CMK (cell line): Measurements from ENCODE around the gene MGRN1.

Experiments
- DNase-seq: peaks from one replicate; pipeline ENCODE4 v3.0.0-alpha.2; 2010; ENCODE audit warnings: low read depth

MGRN1 gene

GRCh38 chr16:4699046-4699556 lies 74.5 kb downstream of the MGRN1 start:
- DNase-seq, result no peak

- no peak for DNase-seq
Observed at GRCh38 chr16:4700380-4700996, 75.9 kb downstream of the MGRN1 start.

- DNase-seq, result no peak
Observed at GRCh38 chr16:4700997-4701743, 76.5 kb downstream of the MGRN1 start.

- DNase-seq, result no peak
Observed at GRCh38 chr16:4701791-4702465, 77.3 kb downstream of the MGRN1 start.

GRCh38 chr16:4702466-4702808 lies 77.8 kb downstream of the MGRN1 start:
- no peak for DNase-seq

GRCh38 chr16:4703906-4704305 lies 79.3 kb downstream of the MGRN1 start:
- no peak for DNase-seq

- no peak for DNase-seq
Observed at GRCh38 chr16:4704491-4704890, 79.9 kb downstream of the MGRN1 start.

- DNase-seq, result no peak
Observed at GRCh38 chr16:4704913-4705312, 80.3 kb downstream of the MGRN1 start.

- DNase-seq, result no peak
Observed at GRCh38 chr16:4706871-4707270, 82.2 kb downstream of the MGRN1 start.

GRCh38 chr16:4709481-4709880 lies 84.9 kb downstream of the MGRN1 start:
- no peak for DNase-seq

- DNase-seq, result no peak
Observed at GRCh38 chr16:4713663-4714501, 89.3 kb downstream of the MGRN1 start.

GRCh38 chr16:4714996-4715395 lies 90.4 kb downstream of the MGRN1 start:
- DNase-seq, result no peak

- DNase-seq, result no peak
Observed at GRCh38 chr16:4718466-4718865, 93.8 kb downstream of the MGRN1 start.

- no peak for DNase-seq
Observed at GRCh38 chr16:4723071-4723767, 98.6 kb downstream of the MGRN1 start.

- DNase-seq, result no peak
Observed at GRCh38 chr16:4724661-4725270, 100.1 kb downstream of the MGRN1 start.

- no peak for DNase-seq
Observed at GRCh38 chr16:4726616-4727015, 102.0 kb downstream of the MGRN1 start.

GRCh38 chr16:4728676-4729075 lies 104.0 kb downstream of the MGRN1 start:
- no peak for DNase-seq

GRCh38 chr16:4729876-4730275 lies 105.2 kb downstream of the MGRN1 start:
- no peak for DNase-seq

- no peak for DNase-seq
Observed at GRCh38 chr16:4733211-4733742, 108.7 kb downstream of the MGRN1 start.

- no peak for DNase-seq
Observed at GRCh38 chr16:4733747-4734062, 109.1 kb downstream of the MGRN1 start.
